NCI-H146 treated with DMSO at 0.1 percent for 48 hours (cell line): ENCODE results near the gene OGFRL1.

Experiments used
- DNase-seq: peaks from one replicate; lab custom pipeline; 2025; ENCODE audit not compliant: unreplicated experiment; lab: John Stamatoyannopoulos, UW

The OGFRL1 gene

DNA sequence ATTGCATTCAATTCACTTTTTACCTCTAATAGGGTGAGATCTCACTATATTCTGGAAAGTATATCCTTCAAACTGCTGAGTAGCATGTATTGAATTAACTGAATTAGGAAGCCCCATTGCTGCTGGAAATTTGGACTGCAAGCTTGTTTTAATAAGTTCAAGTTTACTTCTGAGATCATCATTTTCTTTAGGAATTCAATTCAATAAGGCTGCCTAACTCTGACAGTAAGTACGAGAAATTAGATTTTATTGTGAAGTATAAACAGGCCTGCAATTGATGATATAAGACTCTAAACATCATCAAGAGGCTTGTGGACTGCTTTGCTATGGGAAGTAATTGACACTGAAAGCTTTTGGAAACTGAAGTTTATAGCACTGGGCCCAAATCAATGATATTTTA is 44.4 kb downstream of the OGFRL1 start:
- no peak for DNase-seq

DNA sequence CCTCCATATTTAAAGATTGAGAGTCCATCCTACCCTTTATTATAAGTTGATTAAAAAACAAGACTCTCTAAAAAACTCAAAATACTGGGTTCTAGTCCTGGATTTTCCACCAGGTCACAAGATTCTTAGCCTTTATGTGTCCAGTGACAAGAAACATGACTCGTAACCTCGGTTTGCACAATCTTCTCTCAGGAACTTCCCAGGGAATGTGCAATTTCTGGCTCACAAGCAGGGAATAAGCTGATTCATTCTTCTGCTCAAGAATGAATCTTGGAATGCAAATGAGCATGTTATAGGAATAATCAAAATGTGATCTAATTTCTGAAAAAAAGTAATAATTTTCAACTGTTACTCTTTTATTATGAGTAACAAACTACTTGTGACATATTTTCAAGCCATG is 45.1 kb downstream of the OGFRL1 start:
- no peak for DNase-seq

DNA sequence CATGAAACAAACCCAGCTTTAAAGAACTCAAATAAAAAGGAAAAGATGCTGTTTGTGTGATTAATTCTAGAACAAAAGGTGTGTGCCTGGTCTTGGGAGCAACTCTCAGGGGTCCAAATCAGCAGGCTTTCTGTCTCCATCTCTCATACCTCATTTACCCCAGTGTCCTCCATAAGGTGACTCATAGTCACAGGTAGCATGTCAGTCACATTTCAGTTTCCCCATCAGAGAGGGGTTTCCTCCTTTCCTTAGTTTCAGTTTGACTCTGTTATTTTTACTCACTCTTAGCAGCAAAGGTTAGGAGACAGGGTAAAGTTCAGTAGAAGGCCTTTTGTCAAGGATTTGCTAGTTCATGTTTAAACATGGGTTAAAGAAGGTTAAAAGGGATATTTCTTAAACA is 46.2 kb downstream of the OGFRL1 start:
- DNase-seq, result no peak

DNA sequence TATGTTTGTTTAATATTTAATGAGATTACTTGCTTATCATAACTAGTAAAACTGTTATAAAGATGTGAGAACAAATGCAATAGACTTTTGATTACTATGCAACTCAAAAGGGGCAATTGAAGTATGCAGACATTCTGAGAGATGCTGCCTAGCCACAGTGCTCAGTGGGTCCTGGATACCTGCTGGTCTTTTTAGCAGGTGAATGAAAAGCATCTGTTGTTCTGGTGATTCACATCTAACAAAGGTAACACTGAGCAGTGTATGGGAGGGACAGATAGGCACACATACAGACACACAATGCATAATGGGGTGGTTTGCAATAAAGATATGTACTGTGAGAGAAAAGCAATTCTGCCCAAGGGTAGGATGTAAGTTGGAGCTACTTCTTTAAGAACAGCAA is 46.9 kb downstream of the OGFRL1 start:
- no peak for DNase-seq

DNA sequence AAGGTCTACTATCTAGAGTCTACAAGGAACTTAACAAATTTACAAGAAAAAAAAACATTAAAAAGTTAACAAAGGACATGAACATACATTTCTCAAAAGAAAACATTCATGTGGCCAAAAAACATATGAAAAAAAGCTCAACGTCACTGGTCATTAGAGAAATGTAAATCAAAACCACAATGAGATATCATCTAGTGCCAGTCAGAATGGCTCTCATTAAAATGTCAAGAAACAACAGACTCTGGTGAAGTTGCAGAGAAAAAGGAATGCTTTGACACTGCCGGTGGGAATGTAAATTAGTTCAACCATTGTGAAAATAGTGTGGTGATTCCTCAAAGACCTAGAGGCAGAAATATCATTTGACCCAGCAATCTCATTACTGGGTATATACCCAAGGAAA is 48.3 kb downstream of the OGFRL1 start:
- no peak for DNase-seq

DNA sequence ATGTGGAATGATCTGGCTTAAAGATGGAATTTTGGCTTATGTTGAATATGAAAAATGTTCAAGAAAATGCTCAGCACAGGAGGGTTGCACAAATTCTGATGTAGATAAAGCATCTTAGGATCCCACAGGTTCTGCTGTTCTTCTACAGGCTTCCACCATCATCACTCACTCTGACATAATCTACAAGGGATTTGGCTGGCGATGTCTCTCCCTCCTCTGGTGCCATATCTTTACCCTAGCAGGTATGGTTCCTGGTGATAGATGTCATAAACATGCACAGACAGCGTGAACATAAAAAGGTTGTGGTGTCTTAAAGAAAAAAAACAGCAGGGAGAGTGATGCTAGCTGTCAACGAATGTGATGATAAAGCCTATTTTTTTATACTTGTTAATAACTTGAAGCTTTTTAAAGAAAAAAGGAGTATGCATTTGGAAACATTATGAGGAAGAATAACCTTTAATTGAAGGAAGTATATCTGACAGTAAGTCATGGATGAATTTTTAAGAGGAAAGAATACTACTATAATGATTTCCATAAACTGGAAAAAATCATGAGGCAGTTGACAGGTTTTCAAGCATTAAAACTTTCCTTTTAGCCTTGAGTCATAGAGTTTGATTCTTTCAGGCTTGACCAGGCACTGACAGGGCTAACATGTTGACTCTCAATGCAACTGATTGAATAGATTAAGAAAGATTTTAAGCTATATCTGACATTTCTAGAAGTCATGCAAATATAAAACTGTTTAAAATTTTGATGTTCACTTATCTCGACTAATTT is 50.1 kb downstream of the OGFRL1 start:
- no peak for DNase-seq

DNA sequence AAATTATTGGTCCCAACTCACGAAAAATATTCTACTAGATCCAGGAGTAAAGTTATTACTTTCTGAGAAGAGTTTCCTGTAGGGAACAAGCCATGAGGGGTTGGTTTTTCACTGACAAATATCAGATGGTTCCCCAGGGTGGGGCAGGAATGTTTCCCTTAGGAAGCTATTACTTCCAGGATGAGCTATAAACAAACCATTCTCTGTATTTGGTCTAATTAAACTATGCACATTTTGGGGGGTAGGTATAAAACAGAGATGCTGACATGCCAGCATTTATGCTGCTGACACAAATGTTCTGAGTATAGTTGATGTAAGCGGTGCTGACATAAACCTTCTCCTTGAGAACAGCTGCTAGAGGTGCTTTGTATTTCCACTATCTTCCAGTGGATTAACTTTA is 54.2 kb downstream of the OGFRL1 start:
- DNase-seq, result no peak

DNA sequence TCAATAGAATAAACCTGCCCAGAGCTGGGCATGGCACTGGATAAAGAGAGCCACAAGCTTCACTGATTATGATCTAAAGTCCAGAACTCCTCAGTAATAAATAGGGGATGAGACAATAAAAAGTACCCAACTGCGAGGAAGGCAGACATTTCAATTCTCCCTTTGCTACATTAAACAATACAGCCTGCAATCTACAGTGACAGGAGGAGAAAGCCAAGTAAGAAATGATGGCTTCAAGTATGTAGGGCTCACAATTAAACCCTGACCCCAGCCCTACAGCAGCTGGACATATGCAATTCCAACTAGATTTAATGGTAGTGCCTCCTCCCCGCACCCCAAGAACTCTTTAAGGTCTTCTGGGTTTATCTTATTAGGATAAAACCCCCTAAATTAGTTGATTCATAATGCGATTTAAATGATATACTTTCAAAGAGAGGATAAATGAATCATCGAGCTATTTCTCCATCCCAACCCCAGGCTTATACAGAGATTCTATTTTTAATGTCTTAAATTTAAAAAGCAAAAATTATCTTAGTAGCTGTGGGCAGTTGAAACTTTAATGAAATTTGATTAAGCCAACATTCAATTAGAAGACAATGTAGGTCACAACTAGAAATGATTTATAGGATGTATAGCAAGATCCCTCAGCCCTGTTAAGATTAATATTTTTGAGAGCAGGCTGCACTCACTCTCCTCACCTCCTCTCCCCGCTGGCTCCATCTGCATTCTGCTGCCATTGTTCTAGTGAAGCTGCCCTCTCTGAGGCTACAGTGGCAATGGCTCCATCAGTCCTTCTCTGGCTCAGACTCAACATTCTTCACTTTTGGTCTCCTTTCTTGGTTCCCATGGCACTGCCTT is 57.1 kb downstream of the OGFRL1 start:
- no peak for DNase-seq

DNA sequence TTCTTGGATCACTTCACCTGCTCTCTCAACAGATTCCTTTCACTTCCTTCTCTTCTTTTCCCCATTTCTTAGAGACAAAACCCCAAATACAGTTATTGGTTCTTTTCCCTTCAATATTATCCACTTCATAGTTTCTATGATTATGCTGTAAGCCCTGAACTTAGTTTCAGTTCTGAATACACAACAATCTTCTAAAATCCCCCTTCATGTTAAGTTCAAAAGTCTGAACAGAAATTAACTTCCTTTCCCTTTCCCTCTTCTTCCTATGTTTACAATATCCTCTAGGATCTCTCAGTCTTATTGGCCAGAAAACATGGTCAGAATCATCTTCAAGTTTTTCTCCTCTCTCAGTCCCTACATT is 57.7 kb downstream of the OGFRL1 start:
- no peak for DNase-seq

DNA sequence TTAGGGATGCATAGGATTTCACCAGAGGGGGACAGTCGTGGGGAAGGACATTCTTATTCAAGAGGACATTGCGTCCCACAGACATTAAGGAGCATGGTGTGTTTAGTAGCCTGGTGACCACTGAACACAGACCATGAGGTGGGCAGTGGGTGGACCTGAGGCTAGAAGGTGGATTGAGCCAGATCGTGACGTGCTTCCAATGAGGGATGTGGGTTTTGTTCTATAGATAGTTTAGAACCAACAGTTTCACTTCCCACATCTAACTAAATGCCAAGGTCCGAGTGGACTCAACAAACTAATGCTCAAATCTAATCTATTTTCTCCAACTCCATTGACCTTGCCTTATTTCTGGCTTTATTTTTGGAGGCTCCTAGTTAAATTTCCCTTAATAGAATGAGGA is 58.5 kb downstream of the OGFRL1 start:
- DNase-seq, result no peak

DNA sequence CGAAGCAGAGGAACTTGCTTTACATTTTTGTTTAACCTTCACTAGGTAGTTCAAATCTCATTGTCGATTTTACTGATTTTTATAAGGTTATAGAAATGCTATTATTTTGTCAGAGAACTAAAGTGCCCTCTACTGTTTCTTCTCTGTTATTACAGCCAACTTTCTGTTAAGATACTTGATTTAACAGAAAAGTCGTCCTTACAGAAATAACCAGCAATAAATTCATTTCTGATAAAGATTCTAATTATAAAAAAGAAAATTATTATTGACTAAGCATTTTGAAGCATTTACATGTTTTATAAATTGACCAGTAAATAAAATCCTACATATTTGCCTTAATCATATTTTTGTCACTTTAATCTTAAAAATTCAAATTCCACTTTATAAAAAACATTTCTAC is 60.8 kb downstream of the OGFRL1 start:
- peak; percentile 15 for DNase-seq

DNA sequence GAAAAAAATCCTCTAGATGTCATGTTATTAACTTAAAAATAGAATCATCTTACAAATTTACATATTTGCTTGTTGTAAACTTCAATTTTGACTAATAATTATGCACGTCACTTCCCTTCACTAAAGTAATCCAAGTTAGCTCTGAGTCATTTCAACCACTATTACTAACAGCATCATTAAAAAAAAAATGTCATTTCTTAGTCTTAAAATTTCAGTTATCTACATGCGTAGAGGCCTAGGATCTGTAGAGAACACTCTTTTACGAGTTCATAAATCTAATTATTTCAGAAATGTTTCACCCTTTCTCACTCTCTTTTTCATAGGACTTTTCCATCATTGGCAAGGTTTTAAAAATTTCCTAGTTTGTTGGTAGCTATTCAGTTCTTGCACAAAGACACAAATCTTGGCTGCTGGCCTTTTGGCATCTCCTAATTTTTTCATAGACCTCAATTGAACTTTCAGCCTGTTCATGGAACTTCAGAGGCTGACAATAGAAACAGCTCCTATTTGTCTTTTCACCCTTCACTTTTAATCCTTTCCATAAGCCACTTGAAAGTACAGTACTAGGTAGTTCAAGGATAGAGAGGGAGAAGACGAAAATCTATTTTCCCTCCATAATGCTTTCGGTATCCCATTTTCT is 61.5 kb downstream of the OGFRL1 start:
- DNase-seq, result no peak

DNA sequence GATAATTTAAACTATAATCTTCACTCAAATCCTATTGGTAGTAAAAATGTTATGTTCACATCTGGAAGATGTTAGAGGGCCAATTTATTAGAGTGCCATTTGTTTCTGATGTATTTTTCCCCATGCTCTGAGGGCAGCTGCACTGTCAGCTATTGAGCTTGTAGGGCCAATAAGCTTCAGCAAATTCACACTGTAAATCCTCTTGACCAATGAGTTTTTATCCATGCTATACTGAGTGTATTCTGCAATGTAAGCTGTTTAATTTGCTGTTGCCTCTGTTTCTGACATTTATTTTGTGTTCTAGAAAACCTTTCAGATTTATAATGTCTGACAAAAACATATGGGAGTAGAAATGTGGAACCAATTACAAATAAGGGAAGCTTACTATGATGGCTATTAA is 62.6 kb downstream of the OGFRL1 start:
- DNase-seq, result no peak
